Small intestine (tissue), 7 donors: ENCODE results near the gene GRIK1. TPM values are rescaled to one million over a fixed set of nuclear protein-coding genes. Genes with fewer than 3 reads are reported as not detected.
A peak's percentile ranks its signal among the peaks of the same experiment; 100 is the strongest.

ENCODE experiments used
- DNase-seq, 2 donors: peaks; one replicate each; pipeline versions ENCODE4 v3.0.0 to v3.0.0-alpha.2; 2013
- FAIRE-seq: peaks from 2 replicates; lab custom pipeline; 2012; peaks lifted over from hg19 to GRCh38; lab: Jason Lieb, UNC
- H3K27ac ChIP-seq, 3 donors: one replicate each; pipeline ENCODE4 v1.5.1; 2013; ENCODE audit warnings: low read length in 2 of 3, mild to moderate bottlenecking in 2 of 3, control low read depth in 1 of 3, inconsistent platforms in 1 of 3, low read depth in 1 of 3, moderate library complexity in 1 of 3
- H3K27me3 ChIP-seq, 3 donors: one replicate each; pipeline ENCODE4 v1.6.1; 2013; ENCODE audit warnings: low read length in 3 of 3, inconsistent platforms in 1 of 3; ENCODE audit not compliant: control insufficient read depth in 3 of 3, insufficient read depth in 3 of 3
- H3K36me3 ChIP-seq, 3 donors: one replicate each; pipeline ENCODE4 v1.6.1; 2013; ENCODE audit warnings: low read length in 3 of 3, inconsistent platforms in 1 of 3, low read depth in 1 of 3, mild to moderate bottlenecking in 1 of 3, moderate library complexity in 1 of 3; ENCODE audit not compliant: control insufficient read depth in 3 of 3, insufficient read depth in 2 of 3
- H3K4me1 ChIP-seq, 3 donors: one replicate each; pipeline ENCODE4 v1.6.1; 2013; ENCODE audit warnings: low read length in 2 of 3, inconsistent platforms in 1 of 3, low read depth in 1 of 3, mild to moderate bottlenecking in 1 of 3, moderate library complexity in 1 of 3; ENCODE audit not compliant: control insufficient read depth in 3 of 3, insufficient read depth in 2 of 3
- H3K4me3 ChIP-seq, 3 donors: one replicate each; pipeline ENCODE4 v1.5.1; 2013; ENCODE audit warnings: low read length in 3 of 3, control low read depth in 1 of 3, inconsistent platforms in 1 of 3, low read depth in 1 of 3, mild to moderate bottlenecking in 1 of 3, moderate library complexity in 1 of 3
- H3K9me3 ChIP-seq, 2 donors: one replicate each; pipeline ENCODE4 v1.6.1; 2013; ENCODE audit warnings: low read depth in 1 of 2, low read length in 1 of 2; ENCODE audit not compliant: control insufficient read depth in 2 of 2, insufficient read depth in 1 of 2
- WGBS, 3 donors: extraction: QIAGEN DNeasy Blood & Tissue Kit; methylation state at CpG; one replicate each; pipeline ENCODE4 v1.1.7; 2013; 5-methylcytosine and 5-hydroxymethylcytosine counted together
- polyA plus RNA-seq, 4 donors: library from polyadenylated mRNA; stranded (reverse) in 3 of 4; unstranded in 1 of 4; fragments of 200-250 nt in 3 of 4; fragments of 120-200 nt in 1 of 4; gene quantifications; one replicate each; pipeline versions ENCODE4 v1.2.1 to v1.2.3, GENCODE V29; 2013
- donor health status: healthy with polysubstance abuse.
- donor health status: control.
- donor health status: control.
- donor health status: Bipolar disorder and iron deficiency.
- donor health status: healthy.

The GRIK1 gene
- polyA plus RNA-seq, 4 donors, result 0.24 to 0.37 TPM; not detected in 2

DNA sequence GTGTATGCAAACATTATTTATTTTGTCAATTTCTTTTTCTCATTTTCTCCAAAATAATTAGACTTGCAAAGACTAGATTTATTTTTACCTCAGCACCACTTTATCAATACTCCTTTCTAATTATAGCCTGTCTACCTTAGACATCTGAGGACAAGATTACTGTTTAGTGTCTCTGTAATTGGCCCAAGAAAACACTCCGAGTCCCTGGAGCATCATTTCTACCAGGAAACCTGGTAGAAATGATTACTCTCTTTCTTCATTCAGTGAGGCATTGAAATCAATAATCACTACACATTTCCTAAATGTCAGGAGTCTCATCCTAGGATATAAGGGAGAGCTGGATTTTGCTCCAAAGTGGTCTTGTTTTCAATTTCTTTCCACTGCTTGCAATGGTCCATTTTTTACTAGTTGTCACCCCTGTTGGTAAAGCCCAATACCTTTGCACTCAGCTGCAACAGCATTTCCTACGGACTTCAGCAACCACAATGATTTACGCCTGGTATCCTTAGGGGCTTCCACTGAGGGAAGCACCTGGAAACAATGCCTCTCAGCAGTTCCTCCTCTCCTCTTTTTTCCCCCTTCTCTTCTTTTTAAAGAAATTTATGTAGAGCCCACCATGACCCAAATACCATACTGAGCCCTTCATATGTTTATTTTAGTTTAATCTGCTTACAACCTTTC is 64.6 kb downstream of the GRIK1 start:
- DNase-seq, result no peak
- Histone ChIP-seq H3K27me3 (no peaks in the 10 kb centered on the region), H3K36me3 (no peaks in the 10 kb centered on the region), H3K9me3 (no peaks in the 10 kb centered on the region), H3K4me1 (no peaks in the 10 kb centered on the region), H3K27ac (no peak overlapping the region), H3K4me3 (no peak overlapping the region)
- FAIRE-seq, result no peak
- WGBS, 3 donors, result 70 to 76% (median 71%) methylated on average over 3 of the region's 3 CpGs

DNA sequence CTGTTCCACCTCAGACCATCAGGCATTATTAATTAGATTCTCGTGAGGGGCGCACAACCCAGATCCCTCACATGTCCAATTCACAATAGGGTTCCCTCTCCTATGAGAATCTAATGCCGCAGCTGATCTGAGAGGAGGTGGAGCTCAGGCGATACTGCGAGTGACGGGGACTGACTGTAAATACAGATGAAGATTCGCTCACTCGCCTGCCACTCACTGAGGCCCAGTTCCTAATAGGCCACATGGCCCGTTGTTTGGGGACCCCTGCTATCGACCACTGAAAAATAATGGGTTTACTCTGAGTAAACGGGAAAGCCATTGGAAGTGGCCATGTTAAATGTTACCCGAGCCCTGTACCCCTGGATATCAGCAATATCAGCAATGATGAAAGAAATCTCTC is 65.9 kb downstream of the GRIK1 start:
- H3K27me3 ChIP-seq, result no peaks in the 10 kb centered on the region
- no peak overlapping the region for H3K4me3 ChIP-seq
- H3K9me3 ChIP-seq, result no peaks in the 10 kb centered on the region
- DNase-seq, result no peak
- no peak overlapping the region for H3K27ac ChIP-seq
- H3K36me3 ChIP-seq, result no peaks in the 10 kb centered on the region
- H3K4me1 ChIP-seq, result no peaks in the 10 kb centered on the region
- WGBS, 3 donors, result 92 to 94% (median 94%) methylated on average over 12 of the region's 12 CpGs
- FAIRE-seq, result no peak

DNA sequence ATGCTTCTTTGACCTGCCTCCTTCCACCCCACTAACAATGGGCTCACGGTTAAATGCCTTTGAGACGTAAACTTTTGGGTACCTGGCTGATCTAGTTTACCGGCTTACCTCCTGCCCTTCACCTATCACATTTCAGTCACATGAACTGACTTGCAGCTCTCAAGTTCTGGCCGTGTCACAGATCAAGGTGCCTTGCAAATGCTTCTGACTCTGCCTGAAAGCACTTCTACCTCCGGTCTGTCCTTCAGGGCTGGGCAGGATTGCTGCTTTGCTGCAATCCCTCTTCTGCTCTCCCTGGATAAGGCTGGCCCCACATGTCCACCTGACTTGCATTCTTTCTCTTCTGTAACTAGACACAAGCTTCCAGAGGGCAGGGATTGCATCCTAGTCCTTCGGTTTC is 69.0 kb downstream of the GRIK1 start:
- no peak overlapping the region for H3K27ac ChIP-seq
- DNase-seq (no peak), FAIRE-seq (no peak)
- 61 to 77% (median 63%) methylated on average over 6 of the region's 6 CpGs for WGBS, 3 donors
- H3K4me1 ChIP-seq, result no peaks in the 10 kb centered on the region
- H3K27me3 ChIP-seq, result no peaks in the 10 kb centered on the region
- no peaks in the 10 kb centered on the region for H3K36me3 ChIP-seq
- no peak overlapping the region for H3K4me3 ChIP-seq
- H3K9me3 ChIP-seq, result no peaks in the 10 kb centered on the region

DNA sequence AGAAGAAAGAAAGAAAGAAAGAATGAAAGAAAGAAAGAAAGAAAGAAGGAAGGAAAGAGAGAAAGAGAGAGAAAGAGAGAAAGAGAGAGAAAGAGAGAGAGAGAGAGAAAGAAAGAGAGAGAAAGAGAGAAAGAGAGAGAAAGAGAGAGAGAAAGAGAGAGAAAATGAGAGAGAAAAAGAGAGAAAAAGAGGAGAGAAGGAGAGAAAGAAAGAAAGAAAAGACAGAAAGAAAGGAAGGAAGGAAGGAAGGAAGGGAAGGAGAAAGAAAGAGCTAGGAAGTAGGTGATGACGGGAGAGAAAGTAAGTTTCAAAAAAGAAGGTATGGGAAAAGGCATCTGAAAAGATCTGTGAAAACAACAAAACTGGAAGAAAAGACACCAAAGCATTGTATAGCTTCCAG is 72.0 kb downstream of the GRIK1 start:
- H3K36me3 ChIP-seq, result no peaks in the 10 kb centered on the region
- H3K27ac ChIP-seq, result no peak overlapping the region
- H3K4me1 ChIP-seq, result no peaks in the 10 kb centered on the region
- H3K9me3 ChIP-seq, result no peaks in the 10 kb centered on the region
- H3K27me3 ChIP-seq, result no peaks in the 10 kb centered on the region
- FAIRE-seq (no peak), DNase-seq (no peak)
- 68 to 94% (median 90%) methylated on average over 1 of the region's 1 CpG for WGBS, 3 donors
- H3K4me3 ChIP-seq, result no peak overlapping the region

DNA sequence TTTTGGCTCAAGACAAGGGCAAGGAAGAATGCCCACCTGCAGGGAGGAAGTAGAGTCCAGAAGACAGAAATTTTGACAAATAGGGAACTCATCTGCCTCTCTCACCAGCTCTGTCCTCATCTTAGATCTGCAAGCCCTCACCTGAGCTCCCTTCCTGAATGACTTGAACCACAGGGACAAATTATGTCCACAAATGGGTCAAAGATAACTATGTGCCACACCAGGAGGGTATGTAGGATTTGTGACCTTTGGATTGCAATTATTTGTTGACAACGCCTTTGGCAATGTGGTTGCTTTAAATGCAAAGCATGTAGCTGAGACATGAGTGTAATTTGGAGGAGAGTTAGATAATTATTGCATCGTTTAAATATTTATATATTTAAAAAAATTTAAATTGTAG is 79.5 kb downstream of the GRIK1 start:
- H3K4me1 ChIP-seq, result no peaks in the 10 kb centered on the region
- H3K4me3 ChIP-seq, result no peak overlapping the region
- FAIRE-seq, result no peak
- H3K27ac ChIP-seq, result no peak overlapping the region
- no peaks in the 10 kb centered on the region for H3K27me3 ChIP-seq
- no peaks in the 10 kb centered on the region for H3K9me3 ChIP-seq
- no peaks in the 10 kb centered on the region for H3K36me3 ChIP-seq
- 18 to 59% (median 42%) methylated on average over 2 of the region's 2 CpGs for WGBS, 3 donors
- DNase-seq, result peak in 1 of 2 donors; percentile 3

DNA sequence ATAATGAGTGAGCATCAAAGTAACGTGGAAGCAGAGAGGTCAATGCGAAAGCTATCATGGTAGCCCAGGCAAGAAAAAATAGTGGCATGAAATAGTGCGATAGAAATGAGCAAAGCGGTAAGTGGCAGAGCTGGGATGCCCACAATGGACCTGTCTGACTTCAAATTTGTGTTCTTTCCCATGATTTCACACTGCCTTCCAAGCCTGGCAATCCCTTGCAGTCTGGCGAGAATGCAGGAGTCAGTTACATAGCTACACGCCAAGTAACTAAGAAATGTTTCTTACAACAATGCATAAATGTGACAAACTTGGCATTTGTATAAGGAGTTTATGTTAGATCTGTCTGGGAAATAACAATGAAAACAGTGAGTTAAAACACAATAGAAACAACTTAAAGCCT is 82.6 kb downstream of the GRIK1 start:
- no peaks in the 10 kb centered on the region for H3K36me3 ChIP-seq
- no peak for DNase-seq
- no peak overlapping the region for H3K4me3 ChIP-seq
- H3K4me1 ChIP-seq, result no peaks in the 10 kb centered on the region
- no peak overlapping the region for H3K27ac ChIP-seq
- 77 to 86% (median 81%) methylated on average over 6 of the region's 6 CpGs for WGBS, 3 donors
- H3K27me3 ChIP-seq, result no peaks in the 10 kb centered on the region
- no peaks in the 10 kb centered on the region for H3K9me3 ChIP-seq
- no peak for FAIRE-seq

DNA sequence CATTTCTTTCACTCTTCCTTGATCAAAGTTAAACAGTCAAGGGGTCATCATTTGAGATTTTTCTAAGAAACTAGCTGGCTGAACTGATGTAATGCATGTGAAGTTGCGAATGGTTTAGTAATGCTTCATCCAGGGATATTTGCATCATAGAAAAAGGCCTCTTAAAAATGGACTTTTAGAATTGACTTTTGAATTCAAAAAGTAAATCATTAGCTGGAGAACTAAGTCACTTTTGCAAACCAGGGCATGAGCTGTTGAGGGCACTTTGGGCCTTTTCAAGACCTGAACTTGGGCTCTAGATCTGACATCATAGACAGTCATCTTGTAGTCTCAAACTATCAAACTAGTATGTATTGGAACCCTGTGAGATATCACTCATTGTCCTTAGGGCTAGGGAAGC is 85.0 kb downstream of the GRIK1 start:
- WGBS, 3 donors, result 90 to 95% (median 94%) methylated on average over 1 of the region's 1 CpG
- no peaks in the 10 kb centered on the region for H3K9me3 ChIP-seq
- H3K4me1 ChIP-seq, result no peaks in the 10 kb centered on the region
- DNase-seq (no peak), FAIRE-seq (no peak)
- no peaks in the 10 kb centered on the region for H3K36me3 ChIP-seq
- H3K27me3 ChIP-seq, result no peaks in the 10 kb centered on the region
- H3K27ac ChIP-seq, result no peak overlapping the region
- H3K4me3 ChIP-seq, result no peak overlapping the region

DNA sequence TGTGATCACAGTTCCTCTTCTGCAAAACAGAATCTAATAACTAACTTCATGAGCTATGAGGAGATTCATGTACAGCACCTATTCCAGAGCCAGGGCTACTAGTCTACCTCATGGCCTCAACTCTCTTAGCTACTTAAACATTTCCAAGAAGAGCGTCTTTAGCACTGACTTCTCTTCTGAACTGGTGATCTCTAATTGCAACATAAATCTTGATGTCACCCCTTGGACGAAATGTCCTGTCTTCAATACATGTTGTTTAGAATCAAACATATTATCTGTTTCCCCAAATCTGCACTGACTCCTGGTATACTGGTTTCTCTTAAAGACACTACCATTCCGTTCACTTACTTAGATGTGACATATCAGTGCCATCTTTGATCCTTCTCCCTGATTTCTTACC is 88.2 kb downstream of the GRIK1 start:
- WGBS, 3 donors, result 69 to 84% (median 78%) methylated on average over 3 of the region's 3 CpGs
- no peak for DNase-seq
- Histone ChIP-seq H3K4me1 (no peaks in the 10 kb centered on the region), H3K9me3 (no peaks in the 10 kb centered on the region), H3K27ac (no peak overlapping the region), H3K4me3 (no peak overlapping the region), H3K36me3 (no peaks in the 10 kb centered on the region), H3K27me3 (no peaks in the 10 kb centered on the region)
- no peak for FAIRE-seq

DNA sequence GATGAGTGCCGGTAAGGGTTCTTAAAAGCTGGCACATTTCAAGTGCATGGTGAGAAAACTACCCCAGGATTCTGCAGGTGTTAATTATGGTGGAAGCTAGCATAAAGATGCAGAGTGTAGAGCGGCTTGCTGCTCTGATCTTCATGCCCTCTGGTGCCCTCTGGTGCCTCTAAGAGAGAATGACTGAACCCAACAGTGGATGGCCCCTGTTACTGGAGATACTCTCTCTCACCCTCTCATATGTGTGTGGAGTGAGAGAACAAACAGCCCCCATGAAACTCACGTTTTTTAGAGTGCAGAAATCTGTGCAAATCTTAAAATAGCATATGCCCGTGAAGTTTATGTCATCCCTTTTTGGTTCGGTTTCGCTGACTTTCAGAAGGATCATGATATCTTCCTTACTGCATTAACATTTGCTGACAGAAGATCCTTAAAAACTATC is 90.0 kb downstream of the GRIK1 start:
- H3K27ac ChIP-seq, result no peak overlapping the region
- H3K27me3 ChIP-seq, result no peaks in the 10 kb centered on the region
- H3K9me3 ChIP-seq, result no peaks in the 10 kb centered on the region
- H3K36me3 ChIP-seq, result no peaks in the 10 kb centered on the region
- H3K4me1 ChIP-seq, result no peaks in the 10 kb centered on the region
- no peak for FAIRE-seq
- 34 to 39% (median 38%) methylated on average over 6 of the region's 6 CpGs for WGBS, 3 donors
- H3K4me3 ChIP-seq, result no peak overlapping the region
- peak; percentile 44 to 66 for DNase-seq
